Measurements from ENCODE around the gene ST6GALNAC5.

The ST6GALNAC5 gene

GRCh38 chr1:77056525-77056924, 189.2 kb downstream of the ST6GALNAC5 start:
- DNase-seq: no peak

GRCh38 chr1:77057994-77058585, 190.8 kb downstream of the ST6GALNAC5 start:
- DNase-seq: no peak

- no peak for DNase-seq
These were observed 192.7 kb downstream of the ST6GALNAC5 start for GRCh38 chr1:77060000-77060399.

GRCh38 chr1:77061162-77061561, 193.9 kb downstream of the ST6GALNAC5 start:
- no peak for DNase-seq

- no peak for DNase-seq
These were observed 195.8 kb downstream of the ST6GALNAC5 start for GRCh38 chr1:77063118-77063517.

GRCh38 chr1:77064246-77064645, 197.0 kb downstream of the ST6GALNAC5 start:
- no peak for DNase-seq

GRCh38 chr1:77065693-77066342, 198.5 kb downstream of the ST6GALNAC5 start:
- DNase-seq: no peak

GRCh38 chr1:77068013-77068412, 200.7 kb downstream of the ST6GALNAC5 start:
- DNase-seq: no peak

- DNase-seq: no peak
These were observed 209.5 kb downstream of the ST6GALNAC5 start for GRCh38 chr1:77076759-77077158.

GRCh38 chr1:77081834-77082233, 214.6 kb downstream of the ST6GALNAC5 start:
- no peak for DNase-seq

GRCh38 chr1:77084457-77084856, 217.2 kb downstream of the ST6GALNAC5 start:
- DNase-seq: no peak

- no peak for DNase-seq
These were observed 217.8 kb downstream of the ST6GALNAC5 start for GRCh38 chr1:77085109-77085508.

GRCh38 chr1:77089756-77090155, 222.5 kb downstream of the ST6GALNAC5 start:
- no peak for DNase-seq

- no peak for DNase-seq
These were observed 228.0 kb downstream of the ST6GALNAC5 start for GRCh38 chr1:77095236-77095635.

GRCh38 chr1:77096496-77097255, 229.4 kb downstream of the ST6GALNAC5 start:
- no peak for DNase-seq

- no peak for DNase-seq
These were observed 233.6 kb downstream of the ST6GALNAC5 start for GRCh38 chr1:77100875-77101274.

- no peak for DNase-seq
These were observed 236.2 kb downstream of the ST6GALNAC5 start for GRCh38 chr1:77103486-77103885.

GRCh38 chr1:77104672-77105071, 237.4 kb downstream of the ST6GALNAC5 start:
- no peak for DNase-seq

Data from T-helper 2 cell (primary cell).